ENCODE results near the gene ERG. TPM values are rescaled to one million over a fixed set of nuclear protein-coding genes. Genes with fewer than 3 reads are reported as not detected.

The ERG gene
- total RNA-seq, 6 experiments from 2014 or later, result 3.1 to 6.4 (median 5.2) TPM

GRCh38 chr21:38468989-38469388 is 29.3 kb downstream of the ERG start:
- H3K4me1 ChIP-seq, result no peaks in the 10 kb centered on the region
- H3K27me3 ChIP-seq, result no peaks in the 10 kb centered on the region
- 32% methylated on average over 4 of the region's 4 CpGs for WGBS (ENCODE audit: insufficient coverage, low coverage, low lambda C conversion rate, missing lambda C conversion rate)
- H3K36me3 ChIP-seq, result no peaks in the 10 kb centered on the region
- H3K4me3 ChIP-seq, result no peak overlapping the region
- ATAC-seq (no peak), DNase-seq (no peak)
- intact Hi-C loops (cut with DNase I), result no loop called here
- TF ChIP-seq POLR2A (IDR thresholded peaks at IDR 0.05) (no peak), CTCF (IDR thresholded peaks at IDR 0.05) (no peak)
- no peak overlapping the region for H3K27ac ChIP-seq
- H3K9me3 ChIP-seq, result no peaks in the 10 kb centered on the region

- no peaks in the 10 kb centered on the region for H3K36me3 ChIP-seq
- no peak for DNase-seq
- intact Hi-C loops (cut with DNase I), result no loop called here
- WGBS (ENCODE audit: insufficient coverage, low coverage, low lambda C conversion rate, missing lambda C conversion rate), result 54% methylated on average over 3 of the region's 4 CpGs
- ATAC-seq, result no peak
- no peaks in the 10 kb centered on the region for H3K9me3 ChIP-seq
- H3K4me3 ChIP-seq, result no peak overlapping the region
- no peaks in the 10 kb centered on the region for H3K4me1 ChIP-seq
- TF ChIP-seq POLR2A (IDR thresholded peaks at IDR 0.05) (no peak), CTCF (IDR thresholded peaks at IDR 0.05) (no peak)
- H3K27ac ChIP-seq, result no peak overlapping the region
- H3K27me3 ChIP-seq, result no peaks in the 10 kb centered on the region
These were observed 30.4 kb downstream of the ERG start for GRCh38 chr21:38467911-38468310.

- no peak overlapping the region for H3K4me3 ChIP-seq
- no peak overlapping the region for H3K27ac ChIP-seq
- H3K9me3 ChIP-seq, result no peaks in the 10 kb centered on the region
- DNase-seq (no peak), ATAC-seq (peak in 1 of 4 donors; percentile 16)
- no peaks in the 10 kb centered on the region for H3K4me1 ChIP-seq
- no peaks in the 10 kb centered on the region for H3K36me3 ChIP-seq
- H3K27me3 ChIP-seq, result no peaks in the 10 kb centered on the region
- intact Hi-C loops (cut with DNase I), result no loop called here
- 31% methylated on average over 3 of the region's 4 CpGs for WGBS (ENCODE audit: insufficient coverage, low coverage, low lambda C conversion rate, missing lambda C conversion rate)
- TF ChIP-seq POLR2A (IDR thresholded peaks at IDR 0.05) (no peak), CTCF (IDR thresholded peaks at IDR 0.05) (no peak)
These were observed 30.9 kb downstream of the ERG start for GRCh38 chr21:38467374-38467773.

GRCh38 chr21:38460171-38460742 is 38.0 kb downstream of the ERG start:
- DNase-seq, result no peak
- TF ChIP-seq CTCF (IDR thresholded peaks at IDR 0.05), result no peak
- no peak overlapping the region for H3K27ac ChIP-seq
- no peak overlapping the region for H3K4me3 ChIP-seq
- intact Hi-C loops (cut with DNase I), result no loop called here
- ATAC-seq, result peak in 1 of 4 donors; percentile 29
- WGBS (ENCODE audit: insufficient coverage, low coverage, low lambda C conversion rate, missing lambda C conversion rate), result 62% methylated on average over 6 of the region's 6 CpGs
- no peaks in the 10 kb centered on the region for H3K9me3 ChIP-seq
- H3K4me1 ChIP-seq, result peaks cover 0 to 5% (median 2%) of the 10 kb centered on the region in 4 donors
- no peaks in the 10 kb centered on the region for H3K27me3 ChIP-seq
- no peaks in the 10 kb centered on the region for H3K36me3 ChIP-seq

- Histone ChIP-seq H3K27me3 (no peaks in the 10 kb centered on the region), H3K4me1 (peaks cover 0 to 5% (median 2%) of the 10 kb centered on the region in 4 donors), H3K4me3 (no peak overlapping the region), H3K27ac (no peak overlapping the region), H3K9me3 (no peaks in the 10 kb centered on the region), H3K36me3 (no peaks in the 10 kb centered on the region)
- TF ChIP-seq CTCF (IDR thresholded peaks at IDR 0.05) (no peak), POLR2A (IDR thresholded peaks at IDR 0.05) (no peak)
- intact Hi-C loops (cut with DNase I), result no loop called here
- no peak for ATAC-seq
- no CpG with 5 or more reads among the region's 1 CpG for WGBS (ENCODE audit: insufficient coverage, low coverage, low lambda C conversion rate, missing lambda C conversion rate)
- no peak for DNase-seq
These were observed 38.8 kb downstream of the ERG start for GRCh38 chr21:38459490-38459889.
